A673 (cell line): ENCODE results near the gene RGR. TPM values are rescaled to one million over a fixed set of nuclear protein-coding genes. Genes with fewer than 3 reads are reported as not detected.

ENCODE experiments used
- BruUV-seq: library from RNA; stranded (reverse); fragments of 400-500 nt; replicated peaks from 2 replicates; lab custom pipeline; 2021; lab: Mats Ljungman, UMichigan
- CTCF ChIA-PET: fragments of 300-600 bp; sonication (Branson Sonifier 250); formaldehyde crosslinking; loops from one replicate; lab custom pipeline; 2022; ENCODE audit warnings: antibody characterized with exemption; lab: Charles Lee
- POLR2A ChIA-PET: fragments of 300-600 bp; sonication (Branson Sonifier 250); formaldehyde crosslinking; loops from one replicate; lab custom pipeline; 2022; ENCODE audit warnings: antibody characterized with exemption; ENCODE audit not compliant: low non-redundant PET; lab: Charles Lee
- DNase-seq: peaks from one replicate; pipeline ENCODE4 v3.0.0-alpha.2; 2015; ENCODE audit warnings: low spot score
- H3K27ac ChIP-seq: fragments of 200-600 bp; sonication (generic); 2 replicates; pipeline ENCODE4 v1.5.1; 2016; ENCODE audit warnings: mixed run types, low read depth, mild to moderate bottlenecking, mixed read lengths, antibody characterized with exemption, low read length; ENCODE audit not compliant: poor library complexity, severe bottlenecking
- H3K27me3 ChIP-seq: fragments of 200-600 bp; sonication (generic); replicated peaks from 2 replicates; pipeline ENCODE4 v1.6.1; 2017; ENCODE audit warnings: mixed run types, low read depth, mild to moderate bottlenecking, mixed read lengths, antibody characterized with exemption, low read length; ENCODE audit not compliant: insufficient read depth, poor library complexity
- H3K36me3 ChIP-seq: fragments of 200-600 bp; sonication (generic); 2 replicates; pipeline ENCODE4 v1.6.1; 2016; ENCODE audit warnings: mixed run types, mild to moderate bottlenecking, mixed read lengths, antibody characterized with exemption, low read length; ENCODE audit not compliant: insufficient read depth, poor library complexity, severe bottlenecking
- H3K4me1 ChIP-seq: fragments of 200-600 bp; sonication (generic); 2 replicates; pipeline ENCODE4 v1.6.1; 2017; ENCODE audit warnings: mixed run types, mild to moderate bottlenecking, mixed read lengths, antibody characterized with exemption, low read length; ENCODE audit not compliant: insufficient read depth, poor library complexity, severe bottlenecking
- H3K4me3 ChIP-seq: fragments of 200-600 bp; sonication (generic); 2 replicates; pipeline ENCODE4 v1.5.1; 2016; ENCODE audit warnings: low read depth, mixed run types, mild to moderate bottlenecking, mixed read lengths, low read length; ENCODE audit not compliant: poor library complexity, severe bottlenecking
- H3K9me3 ChIP-seq: fragments of 200-600 bp; sonication (generic); 2 replicates; pipeline ENCODE4 v1.6.1; 2016; ENCODE audit warnings: mixed run types, low read depth, mild to moderate bottlenecking, mixed read lengths, antibody characterized with exemption, low read length; ENCODE audit not compliant: poor library complexity, severe bottlenecking
- CTCF ChIP-seq: fragments of 300-800, 200-600 bp; sonication (generic); conservative IDR thresholded peaks from 2 replicates; pipeline ENCODE4 v1.5.1; 2017; ENCODE audit warnings: low read depth, mild to moderate bottlenecking, antibody characterized with exemption, low read length, moderate library complexity, mixed read lengths
- EZH2 ChIP-seq: fragments of 200-600 bp; sonication (generic); IDR thresholded peaks from 2 replicates; pipeline ENCODE4 v1.6.1; 2017; ENCODE audit warnings: borderline replicate concordance, low read depth, mild to moderate bottlenecking, mixed read lengths, antibody characterized with exemption, low read length; ENCODE audit not compliant: poor library complexity, severe bottlenecking
- intact Hi-C: fragments of 100-400 bp; cut with micrococcal nuclease; formaldehyde crosslinking; loops from one replicate; pipeline ENCODE4 v1.10.0; 2022; ENCODE audit not compliant: unreplicated experiment
- total RNA-seq: library from RNA; stranded (reverse); gene quantifications from 2 replicates; pipeline ENCODE4 v1.2.3, GENCODE V29; 2021

RGR gene
- total RNA-seq, 1 experiment from 2014 or later = not detected

GRCh38 chr10:84293574-84294016 is 48.7 kb downstream of the RGR start:
- H3K27ac ChIP-seq = no peak overlapping the region
- no peak overlapping the region for H3K4me3 ChIP-seq
- TF ChIP-seq CTCF = no peak
- TF ChIP-seq EZH2 = no peak
- no peaks in the 10 kb centered on the region for H3K9me3 ChIP-seq
- no peak for DNase-seq
- H3K4me1 ChIP-seq = no peaks in the 10 kb centered on the region
- BruUV-seq = no TSS peak
- POLR2A ChIA-PET = no interaction called here
- CTCF ChIA-PET = no interaction called here
- H3K36me3 ChIP-seq = no peaks in the 10 kb centered on the region
- peaks cover 22% of the 10 kb centered on the region for H3K27me3 ChIP-seq
- intact Hi-C loops = no loop called here

- Histone ChIP-seq H3K4me1 (no peaks in the 10 kb centered on the region), H3K4me3 (no peak overlapping the region), H3K27me3 (peaks cover 11% of the 10 kb centered on the region), H3K27ac (no peak overlapping the region), H3K9me3 (no peaks in the 10 kb centered on the region), H3K36me3 (no peaks in the 10 kb centered on the region)
- TF ChIP-seq EZH2 (no peak), CTCF (no peak)
- ChIA-PET CTCF (no interaction called here), POLR2A (no interaction called here)
- intact Hi-C loops = no loop called here
- no peak for DNase-seq
- no TSS peak for BruUV-seq
These were observed 50.1 kb downstream of the RGR start for GRCh38 chr10:84294766-84295447.

GRCh38 chr10:84296091-84296981 is 51.5 kb downstream of the RGR start:
- POLR2A ChIA-PET = no interaction called here
- H3K9me3 ChIP-seq = no peaks in the 10 kb centered on the region
- no TSS peak for BruUV-seq
- TF ChIP-seq CTCF = no peak
- no peak for TF ChIP-seq EZH2
- H3K4me3 ChIP-seq = no peak overlapping the region
- no peaks in the 10 kb centered on the region for H3K4me1 ChIP-seq
- peaks cover 8% of the 10 kb centered on the region for H3K27me3 ChIP-seq
- no peak for DNase-seq
- intact Hi-C loops = no loop called here
- H3K27ac ChIP-seq = no peak overlapping the region
- no peaks in the 10 kb centered on the region for H3K36me3 ChIP-seq
- CTCF ChIA-PET = interaction anchor here (0.6 kb wide), 1 partner anchor 64 kb away, joined by 3 read pairs; no protein-coding TSS in a partner anchor
